GM18867 (cell line): Measurements from ENCODE around the gene HMG20B.

Experiments
- ATAC-seq: cut with Tn5 transposase; IDR thresholded peaks from one replicate; pipeline ENCODE4 v1.9.1; 2021; ENCODE audit warnings: mild to moderate bottlenecking, moderate library complexity; ENCODE audit not compliant: unreplicated experiment

HMG20B gene

DNA sequence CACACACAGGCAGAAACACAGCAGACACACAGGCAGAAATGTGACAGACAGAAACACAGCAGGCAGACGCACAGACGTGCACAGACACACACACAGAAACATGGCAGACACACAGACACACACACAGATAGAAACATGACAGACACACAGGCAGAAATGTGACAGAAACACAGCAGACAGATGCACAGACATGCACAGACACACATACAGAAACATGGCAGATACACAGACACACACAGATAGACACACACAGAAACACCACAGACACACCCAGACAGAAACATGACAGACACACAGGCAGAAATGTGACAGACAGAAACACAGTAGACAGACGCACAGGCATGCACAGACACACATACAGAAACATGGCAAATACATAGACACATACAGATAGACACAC, 32.6 kb downstream of the HMG20B start:
- no peak for ATAC-seq

DNA sequence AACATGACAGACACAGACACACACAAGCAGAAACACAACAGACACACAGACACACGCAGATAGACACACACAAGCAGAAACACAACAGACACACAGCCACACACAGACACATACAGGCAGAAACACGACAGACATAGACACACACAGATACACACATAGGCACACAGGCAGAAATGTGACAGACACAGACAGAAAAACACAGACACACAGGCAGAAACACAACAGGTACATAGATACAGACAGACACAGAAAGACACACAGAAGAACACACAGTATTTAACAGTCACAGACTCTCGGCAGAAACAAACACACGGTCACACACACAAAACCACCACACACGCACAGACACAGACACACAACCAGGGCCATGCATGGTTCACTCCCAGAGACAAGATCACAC, 33.0 kb downstream of the HMG20B start:
- no peak for ATAC-seq

DNA sequence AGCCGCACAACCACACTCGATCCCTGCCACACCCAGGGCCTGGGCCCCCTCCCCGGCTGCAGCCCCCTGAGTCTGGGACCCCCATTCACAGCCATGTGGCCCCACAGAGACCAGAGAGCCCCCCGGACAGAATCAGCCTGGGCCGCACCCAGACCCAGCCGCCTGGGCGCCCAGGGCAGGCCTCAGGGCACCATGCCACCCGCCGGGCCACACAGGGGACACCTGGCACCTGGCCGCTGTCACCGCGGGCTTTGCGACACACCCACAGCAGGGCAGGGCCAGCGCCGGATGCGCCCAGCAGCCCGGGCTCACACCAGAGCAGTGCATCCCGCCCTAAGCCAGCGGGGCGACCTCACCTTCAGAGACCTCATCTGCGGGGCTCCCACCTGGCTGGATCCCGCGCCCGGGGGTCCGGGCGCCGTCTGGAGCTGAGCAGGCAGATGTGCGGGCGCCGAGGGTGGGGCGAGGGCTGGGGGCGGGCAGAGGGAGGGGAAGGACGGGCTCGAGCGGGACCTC, 33.5 kb downstream of the HMG20B start:
- ATAC-seq: no peak

DNA sequence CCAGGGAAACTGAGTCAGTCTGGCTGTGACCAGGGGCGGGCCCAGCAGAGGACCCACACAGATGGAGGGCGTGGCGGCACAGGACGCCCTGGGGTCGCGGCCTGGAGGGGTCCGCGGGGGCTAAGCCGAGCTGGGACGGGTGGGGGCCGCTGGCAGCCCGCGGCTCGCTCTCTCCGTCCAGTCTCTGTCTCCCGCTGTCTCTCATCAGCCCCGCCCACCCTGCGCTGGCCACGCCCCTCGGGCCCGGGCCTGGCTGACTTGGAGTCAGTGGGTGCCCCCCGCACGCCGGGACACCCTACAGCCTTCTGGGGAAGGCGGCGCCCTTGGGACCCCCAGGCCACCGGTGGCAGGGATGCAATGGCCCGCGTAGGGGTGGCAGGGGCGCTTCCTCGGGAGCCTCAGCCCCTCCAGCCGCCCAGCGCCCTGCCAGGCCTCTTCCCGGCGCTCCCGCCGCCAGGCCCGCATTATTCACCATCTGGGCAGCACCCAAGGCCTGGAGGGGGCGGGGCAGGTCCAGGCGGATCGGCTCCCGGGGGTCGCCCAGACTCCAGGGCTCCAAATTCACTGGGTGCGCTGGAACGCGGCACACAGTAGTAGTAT, 34.0 kb downstream of the HMG20B start, which contains the start of gene TBXA2R:
Gene TBXA2R, minus strand, starts transcription at position 186 of the 600 bp plus-strand sequence. CDS start 6,241 bp downstream, outside the sequence.
- ATAC-seq: no peak

DNA sequence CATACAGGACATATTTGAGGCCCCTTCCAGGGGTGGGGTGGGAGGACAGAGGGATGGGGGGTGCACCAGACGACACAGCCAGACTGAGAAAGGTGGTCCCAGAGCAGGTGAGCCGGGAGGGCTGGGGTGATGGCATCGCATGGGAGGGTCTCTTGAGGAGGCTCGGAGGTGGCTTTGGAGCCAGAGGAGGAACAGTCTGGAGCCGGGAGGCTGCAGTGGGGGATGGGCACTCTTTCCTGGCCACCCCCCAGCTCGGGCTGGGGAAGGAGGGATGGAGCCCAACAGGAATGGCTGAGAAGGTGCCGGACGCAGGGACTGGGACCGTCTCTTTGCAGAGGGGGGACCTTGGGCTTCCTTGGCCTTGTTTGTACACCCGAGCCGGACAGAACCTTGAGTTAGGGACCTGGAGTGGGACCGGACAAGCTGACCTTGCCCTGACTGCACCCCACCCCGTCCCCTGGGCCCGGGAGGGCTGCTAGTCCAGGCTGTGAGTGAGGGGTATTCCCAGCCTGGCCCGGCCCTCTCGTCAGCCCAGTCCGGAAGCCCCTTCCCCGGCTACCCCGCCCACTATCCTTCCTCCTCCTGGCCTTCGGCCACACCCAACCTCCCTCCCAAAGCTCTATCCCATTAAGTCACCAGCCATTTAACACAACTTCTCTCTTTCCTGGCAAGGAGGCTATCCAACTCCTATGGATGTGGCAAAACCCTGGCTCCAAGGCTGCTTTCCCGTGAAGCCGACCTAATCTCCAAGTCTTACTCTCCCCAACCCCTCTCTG, 34.7 kb downstream of the HMG20B start:
- ATAC-seq: no peak

DNA sequence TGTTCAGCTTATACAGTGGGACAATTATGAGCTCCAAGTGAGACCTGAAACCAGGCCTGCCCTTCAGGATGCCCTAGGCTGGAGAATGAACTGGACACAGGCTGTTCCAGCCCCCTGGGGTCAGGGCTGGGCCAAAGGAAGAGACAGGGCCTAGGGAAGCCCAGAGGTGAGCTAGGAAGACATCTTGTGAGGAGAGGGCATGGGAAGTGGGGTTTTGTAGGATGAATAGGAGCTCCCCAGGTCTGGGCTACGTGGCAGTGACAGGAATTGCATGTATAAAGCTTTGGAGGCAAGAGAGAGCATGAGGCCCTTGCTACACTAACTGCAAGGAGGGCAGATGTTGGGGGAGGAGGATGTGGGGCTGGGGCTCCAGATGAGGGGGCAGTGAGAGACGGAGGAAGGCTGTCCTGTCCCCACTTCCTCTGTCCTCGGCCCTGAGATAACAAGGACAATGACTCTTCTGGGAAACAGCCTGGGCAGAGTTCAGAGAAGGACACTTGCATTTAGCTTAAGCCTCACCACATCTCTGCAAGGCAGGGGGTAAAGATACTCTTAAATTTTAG, 35.4 kb downstream of the HMG20B start:
- ATAC-seq: no peak

DNA sequence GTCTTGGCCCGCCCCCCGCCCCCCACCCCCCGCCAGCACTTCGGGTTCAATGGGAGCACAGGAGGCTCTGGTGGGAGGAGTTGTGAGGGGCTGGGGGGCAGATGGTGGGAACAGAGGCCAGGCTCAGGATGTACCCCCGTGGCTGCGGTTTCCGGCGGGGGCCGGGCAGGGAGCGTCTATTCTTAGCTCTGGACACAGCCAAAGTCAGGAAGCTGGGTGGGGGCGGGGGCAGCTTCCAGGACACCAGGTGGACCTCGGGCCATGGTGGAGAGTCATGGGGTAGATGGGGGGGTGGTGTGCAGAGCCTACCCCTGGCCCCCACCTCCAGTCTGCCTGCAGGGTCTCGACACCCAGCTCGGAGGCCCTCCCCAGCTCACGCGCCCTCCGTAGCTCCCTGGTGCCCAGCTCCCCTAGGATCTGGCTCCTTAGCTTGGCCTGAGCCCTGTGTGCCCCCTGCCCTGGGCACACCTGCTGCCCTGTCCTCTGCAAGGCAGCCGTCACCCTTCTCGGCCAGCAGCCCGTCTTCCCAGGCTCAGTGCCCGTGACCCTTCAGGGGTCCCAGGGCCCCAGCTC, 36.1 kb downstream of the HMG20B start:
- ATAC-seq: no peak

DNA sequence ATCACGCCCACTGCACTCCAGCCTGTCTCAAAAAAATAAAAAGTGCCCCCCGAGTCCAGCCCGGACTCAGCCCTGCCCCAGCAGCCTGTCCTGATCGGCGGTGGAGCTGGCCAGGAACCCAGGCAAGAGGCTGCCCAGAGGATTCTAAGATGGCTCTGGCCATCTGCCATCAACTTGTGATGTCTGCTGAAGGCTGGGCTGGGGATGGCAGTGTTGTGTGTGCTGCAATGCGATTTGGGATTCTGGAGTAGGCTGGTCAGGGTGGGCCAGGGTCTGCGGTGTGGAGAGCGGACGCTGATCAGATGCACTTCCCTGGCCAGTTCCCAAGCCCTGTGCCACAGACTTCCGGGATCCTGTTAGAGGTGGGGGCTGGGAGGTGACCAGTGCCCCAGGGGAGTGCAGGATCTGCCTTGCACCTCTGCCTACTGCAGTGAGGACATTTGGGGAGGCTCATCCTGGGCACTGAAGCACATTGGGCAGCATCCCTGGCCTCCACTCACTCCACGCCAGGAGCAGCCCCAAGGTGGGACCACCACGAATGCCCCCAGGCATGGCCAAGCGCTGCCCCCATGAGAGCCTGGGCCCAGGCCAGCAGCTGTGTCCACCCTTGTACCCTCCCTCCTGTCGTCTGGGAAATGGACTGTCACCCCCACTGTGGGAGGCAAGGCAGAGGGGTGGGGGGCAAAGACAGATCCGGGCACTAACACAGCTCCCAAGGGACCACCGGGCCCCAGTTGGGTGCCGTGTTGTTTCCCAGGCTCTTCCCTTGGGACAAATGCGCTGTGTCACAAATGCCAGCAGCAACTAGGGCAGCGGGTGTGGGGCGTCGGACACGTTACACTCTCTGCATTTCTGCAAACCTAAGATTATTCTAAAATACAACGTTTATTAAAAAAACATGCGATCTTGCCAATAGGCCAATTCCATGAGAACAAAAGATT, 37.3 kb downstream of the HMG20B start:
- ATAC-seq: no peak

DNA sequence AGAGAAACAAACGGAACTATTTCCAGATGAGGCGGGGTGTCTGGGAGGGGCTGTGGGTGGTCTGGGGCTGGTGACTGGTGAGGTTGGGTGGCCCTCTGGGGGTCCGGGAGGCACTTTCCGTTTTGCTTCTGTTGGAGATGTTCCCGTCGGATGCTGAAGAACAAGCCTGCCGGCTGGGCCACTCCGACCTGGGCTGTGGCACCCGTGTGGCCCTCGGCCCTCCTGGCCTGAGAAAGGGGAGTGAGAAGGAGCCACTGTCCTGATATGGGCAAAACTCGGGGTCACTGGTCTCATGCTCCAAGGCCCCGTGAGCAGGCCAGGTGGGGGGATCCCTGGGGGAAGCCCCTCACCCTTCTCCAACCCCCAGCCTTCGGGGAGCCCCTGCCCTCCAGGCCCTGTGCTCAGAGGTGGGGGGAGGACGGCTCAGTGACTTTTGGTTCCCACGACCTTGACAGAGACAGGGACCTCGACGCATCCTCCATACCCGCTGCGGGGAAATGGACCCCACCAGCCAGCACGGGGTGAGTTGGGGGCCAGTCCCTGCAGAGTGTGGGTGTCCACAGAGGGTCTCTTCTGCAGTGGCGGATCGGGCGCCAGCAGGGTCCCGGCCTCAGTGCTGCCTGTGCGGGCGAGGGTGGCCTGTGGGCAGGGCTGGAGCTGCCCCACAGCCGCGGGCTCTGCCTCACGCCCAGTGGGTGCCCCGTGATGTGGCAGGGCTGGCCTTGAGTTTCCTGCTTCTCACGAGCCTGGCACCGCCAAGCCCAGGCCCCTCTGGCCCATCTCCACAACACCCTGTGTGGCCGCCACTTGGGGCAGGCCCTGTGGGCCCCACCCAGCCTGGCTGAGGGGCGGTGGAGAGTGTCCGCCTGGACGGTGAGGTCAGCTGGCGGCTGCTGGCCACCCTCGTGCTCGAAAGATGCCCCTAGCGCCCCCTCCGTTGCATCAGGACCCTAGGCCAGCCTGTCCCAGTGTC, 38.3 kb downstream of the HMG20B start:
- ATAC-seq: no peak

DNA sequence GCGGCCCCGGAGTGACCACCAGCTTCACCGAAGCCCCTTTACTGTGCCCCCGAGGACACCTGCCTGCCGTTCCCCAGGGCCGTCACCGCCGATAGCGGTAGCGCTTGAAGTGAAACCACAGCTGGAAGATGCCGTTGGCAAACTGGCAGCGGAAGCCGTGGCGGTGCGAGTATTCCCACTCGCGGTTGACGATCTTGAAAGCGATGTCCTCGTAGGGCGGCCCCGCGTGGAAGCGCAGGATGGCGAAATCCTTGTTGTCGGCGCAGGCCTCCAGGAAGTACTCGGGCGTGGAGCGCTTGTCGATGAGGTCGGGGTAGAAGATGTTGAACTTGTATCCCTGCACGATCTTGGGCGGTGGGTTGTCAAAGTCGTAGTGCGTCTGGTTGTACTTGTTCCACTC, 39.1 kb downstream of the HMG20B start:
- ATAC-seq: no peak

DNA sequence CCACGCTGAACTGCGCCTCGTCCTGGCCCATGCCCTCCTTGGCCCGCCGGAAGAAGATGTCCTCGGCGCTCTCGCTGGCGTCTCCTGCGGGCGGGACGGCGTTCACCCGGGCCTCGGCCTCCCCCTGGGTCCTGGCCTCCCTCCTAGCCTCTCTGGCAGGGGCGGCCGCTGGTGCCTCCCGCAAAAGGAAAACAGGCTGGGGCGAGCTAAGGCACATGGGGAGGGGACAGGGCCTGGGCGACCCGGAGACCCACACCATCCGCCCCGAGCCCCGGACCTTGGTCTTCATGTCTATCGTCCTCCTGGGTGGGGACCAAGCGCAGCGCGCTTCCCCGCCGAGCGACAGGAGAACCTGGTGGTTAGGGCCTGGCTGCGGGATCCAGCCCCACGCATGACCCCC, 39.6 kb downstream of the HMG20B start:
- ATAC-seq: no peak

DNA sequence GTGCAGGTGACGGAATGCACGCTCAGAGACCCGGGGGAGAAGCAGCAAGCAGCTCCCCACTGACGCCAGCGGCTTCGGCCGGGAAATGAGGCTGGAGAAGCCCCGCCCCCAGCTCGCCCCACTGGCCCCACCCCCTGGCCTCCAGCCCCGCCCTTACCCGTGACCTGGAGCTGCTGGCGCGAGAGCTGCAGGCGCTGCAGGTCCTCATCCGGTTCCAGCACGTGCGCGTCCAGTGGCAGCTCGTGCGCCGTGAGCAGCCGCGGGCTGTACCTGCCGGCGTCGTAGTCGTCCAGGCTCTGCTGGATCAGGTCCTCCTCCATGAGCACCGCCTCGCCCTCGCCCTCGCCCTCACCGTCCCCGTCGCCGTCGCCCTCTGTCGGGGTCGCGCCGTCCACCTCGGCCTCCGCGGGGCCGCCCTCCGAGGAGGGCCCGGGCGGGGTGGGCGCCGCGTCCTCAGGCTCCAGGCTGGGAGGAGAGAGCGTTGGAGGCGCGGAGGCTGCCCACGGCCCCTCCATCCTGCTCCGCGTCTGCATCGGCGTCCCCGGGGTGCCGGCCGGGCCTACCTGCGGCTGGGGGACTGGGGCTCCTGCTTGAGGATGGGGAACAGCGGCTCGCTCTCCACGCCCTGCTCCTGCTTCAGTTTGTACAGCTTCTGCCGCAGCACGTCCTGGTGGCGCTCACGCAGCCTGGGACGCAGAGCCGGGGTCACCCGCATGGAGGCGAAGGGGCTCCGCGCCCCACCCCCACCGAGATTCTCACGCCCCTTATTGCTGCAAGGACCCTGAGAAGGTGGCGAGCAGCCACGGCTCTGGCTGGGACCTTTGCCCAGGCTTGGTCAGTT, 40.4 kb downstream of the HMG20B start:
- no peak for ATAC-seq

DNA sequence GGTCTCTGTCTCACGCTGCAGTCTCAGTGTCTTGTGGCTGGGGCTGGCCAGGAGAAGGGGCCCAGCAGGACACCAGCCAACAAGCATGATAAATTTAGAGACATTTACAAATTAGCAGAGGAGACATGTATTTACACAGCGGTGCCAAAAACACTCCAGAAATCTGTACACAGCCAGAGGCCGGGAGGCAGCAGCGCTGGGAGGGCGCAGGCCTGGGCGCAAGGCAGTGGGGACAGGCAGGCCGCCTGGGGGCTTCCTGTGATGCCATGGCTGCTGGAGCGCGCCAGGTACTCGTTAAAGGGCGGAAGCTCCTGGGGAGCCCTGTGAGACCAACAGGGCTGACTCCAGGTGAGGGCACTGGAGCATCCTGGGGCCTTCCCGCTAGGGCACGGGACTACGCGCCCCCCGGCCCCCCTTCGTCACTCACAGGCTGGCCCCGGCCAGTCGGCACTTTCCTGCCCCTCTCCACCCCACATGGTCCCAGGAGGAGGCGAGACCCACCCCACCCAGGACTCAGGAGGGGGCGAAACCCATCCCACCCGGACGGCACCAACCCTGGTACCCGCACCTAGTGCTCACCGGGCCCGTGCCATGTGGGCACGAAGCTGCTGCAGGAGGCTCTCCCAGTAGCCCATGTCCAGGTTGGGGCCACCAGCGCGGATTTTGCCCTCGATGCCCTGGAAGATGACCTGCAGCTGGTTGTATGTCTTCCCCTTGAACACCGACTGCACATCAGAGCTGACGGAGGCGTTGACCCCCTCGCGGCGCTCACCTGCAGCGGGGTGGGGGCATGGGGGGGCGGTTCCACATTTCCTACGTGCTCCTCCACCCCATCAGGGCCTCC, 41.3 kb downstream of the HMG20B start:
- ATAC-seq: no peak

DNA sequence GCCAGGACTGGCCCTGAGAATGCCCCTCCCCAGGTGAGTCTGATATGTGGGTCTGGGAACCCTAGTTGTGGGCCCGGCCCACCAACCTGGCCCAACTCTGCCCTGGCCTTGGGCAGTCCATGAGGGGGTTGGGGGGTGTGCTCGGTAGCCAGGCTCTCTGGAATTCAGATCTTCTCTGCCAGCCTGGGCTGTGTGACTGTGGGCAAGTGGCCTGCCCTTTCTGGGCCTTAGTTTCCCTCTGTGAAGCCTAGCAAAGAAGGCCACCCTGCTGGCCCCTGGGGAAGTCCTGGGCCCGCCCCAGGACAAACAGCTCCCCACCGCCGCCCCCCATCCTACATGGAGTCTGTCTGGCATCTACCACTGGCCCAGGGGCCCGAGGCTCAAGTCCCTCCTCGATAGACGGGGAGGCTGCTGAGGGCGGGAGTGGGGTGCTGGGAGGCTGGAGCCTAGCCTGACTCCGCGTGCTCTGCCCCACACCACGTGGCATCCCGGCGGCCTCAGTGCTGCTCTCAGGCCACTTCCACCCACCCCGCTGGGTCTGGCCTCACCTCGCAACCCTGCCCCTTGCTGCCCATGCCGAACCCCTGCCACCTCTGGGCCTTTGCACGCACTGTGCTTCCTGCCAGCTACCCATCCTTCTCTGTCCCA, 42.2 kb downstream of the HMG20B start:
- ATAC-seq: no peak

DNA sequence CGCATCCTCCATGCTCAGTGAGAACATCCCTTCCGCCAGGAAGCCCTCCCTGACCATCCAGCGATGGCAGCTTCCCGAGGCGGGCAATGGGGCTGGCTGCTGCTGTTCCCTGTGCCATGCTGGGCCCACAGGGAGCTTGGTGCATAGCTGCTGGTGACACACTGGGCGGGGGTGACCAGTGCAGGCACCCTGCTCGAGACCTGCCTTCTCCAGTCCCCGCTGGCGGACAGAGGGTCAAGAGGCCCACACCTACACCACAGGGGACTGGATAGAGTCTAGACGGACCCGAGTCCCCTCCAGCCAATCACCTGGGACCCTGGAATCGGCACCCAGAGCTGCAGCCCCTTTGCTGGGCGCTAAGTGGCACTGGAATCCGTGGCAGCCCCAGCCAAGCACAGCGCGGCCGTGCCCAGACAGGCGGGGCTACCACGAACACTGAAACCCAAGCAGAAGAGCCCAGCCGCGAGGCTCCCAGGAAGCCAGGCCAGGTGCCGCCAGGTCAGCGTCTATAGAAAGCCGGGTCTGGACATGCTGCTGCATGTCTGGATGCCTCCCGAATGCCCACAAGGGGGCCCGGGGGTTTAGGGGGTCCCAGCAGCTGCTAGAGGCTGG, 42.9 kb downstream of the HMG20B start:
- no peak for ATAC-seq

DNA sequence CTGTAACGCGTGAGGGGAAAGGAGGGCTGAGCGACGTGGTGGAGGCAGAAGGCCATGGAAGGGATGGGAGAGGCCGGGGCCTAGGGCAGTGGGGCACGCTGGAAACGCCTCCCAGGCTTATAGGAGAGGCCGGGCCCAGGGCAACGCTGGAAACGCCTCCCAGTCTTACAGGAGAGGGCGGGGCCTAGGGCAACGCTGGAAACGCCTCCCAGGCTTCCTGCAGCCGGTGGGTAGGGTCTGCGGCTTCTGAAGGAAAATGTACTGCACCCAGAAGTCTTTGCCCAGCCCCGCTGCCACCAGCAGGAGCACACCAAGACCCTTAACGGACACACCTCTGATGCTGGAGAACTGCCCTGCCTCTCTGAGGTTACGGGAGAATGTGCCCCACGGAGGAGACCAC, 44.7 kb downstream of the HMG20B start:
- no peak for ATAC-seq
